Caco-2 (cell line): ENCODE data around the gene CHST12. TPM values are rescaled to one million over a fixed set of nuclear protein-coding genes. Genes with fewer than 3 reads are reported as not detected.
"Not testable (repeated sequence)": the region's sequence is repeated elsewhere in the genome, so short reads cannot be mapped to it uniquely, and the experiment has no call there.

Experiments
- BruUV-seq: library from RNA; stranded (reverse); fragments of 400-500 nt; replicated peaks from 2 replicates; lab custom pipeline; 2021; lab: Mats Ljungman, UMichigan
- CTCF ChIA-PET: fragments of 300-600 bp; sonication (Branson Sonifier 250); formaldehyde crosslinking; loops from one replicate; lab custom pipeline; 2022; ENCODE audit warnings: antibody characterized with exemption; lab: Charles Lee
- POLR2A ChIA-PET: fragments of 300-600 bp; sonication (Branson Sonifier 250); formaldehyde crosslinking; loops from one replicate; lab custom pipeline; 2022; ENCODE audit warnings: antibody characterized with exemption; lab: Charles Lee
- DNase-seq, 2 experiments: peaks; one replicate each; pipeline versions ENCODE4 v3.0.0 to v3.0.0-alpha.2; 2020 to 2022
- H3K27me3 ChIP-seq: replicated peaks from 2 replicates; pipeline ENCODE4 v1.6.0; 2011; ENCODE audit warnings: low read length; ENCODE audit not compliant: control insufficient read depth, insufficient read depth
- H3K36me3 ChIP-seq: 2 replicates; pipeline ENCODE4 v1.5.1; 2011; ENCODE audit warnings: low read length; ENCODE audit not compliant: control insufficient read depth, insufficient read depth
- H3K4me1 ChIP-seq: fragments of 250-450 bp; sonication (Bioruptor Pico); 2 replicates; pipeline ENCODE4 v1.5.1; 2020; ENCODE audit warnings: mild to moderate bottlenecking
- H3K4me3 ChIP-seq: 2 replicates; pipeline ENCODE4 v1.5.1; 2011; ENCODE audit warnings: low read depth, mild to moderate bottlenecking, control low read depth, low read length
- H3K9me3 ChIP-seq: fragments of 250-450 bp; sonication (Bioruptor Pico); 2 replicates; pipeline ENCODE4 v1.5.1; 2020; ENCODE audit warnings: mild to moderate bottlenecking, moderate library complexity
- H3K27ac Mint-ChIP-seq: one replicate; pipeline ENCODE4 v1.8.0; 2022; ENCODE audit warnings: mixed read lengths; ENCODE audit not compliant: unreplicated experiment
- H3K27me3 Mint-ChIP-seq: one replicate; pipeline ENCODE4 v1.8.0; 2022; ENCODE audit warnings: mixed read lengths; ENCODE audit not compliant: insufficient read depth, unreplicated experiment
- H3K36me3 Mint-ChIP-seq: one replicate; pipeline ENCODE4 v1.8.0; 2022; ENCODE audit warnings: mild to moderate bottlenecking, mixed read lengths; ENCODE audit not compliant: insufficient read depth, unreplicated experiment
- H3K4me1 Mint-ChIP-seq: one replicate; pipeline ENCODE4 v1.8.0; 2022; ENCODE audit warnings: low read depth, mixed read lengths; ENCODE audit not compliant: unreplicated experiment
- H3K4me3 Mint-ChIP-seq: one replicate; pipeline ENCODE4 v1.8.0; 2022; ENCODE audit warnings: mild to moderate bottlenecking, moderate library complexity, mixed read lengths; ENCODE audit not compliant: unreplicated experiment
- H3K9me3 Mint-ChIP-seq: one replicate; pipeline ENCODE4 v1.8.0; 2022; ENCODE audit warnings: mixed read lengths; ENCODE audit not compliant: unreplicated experiment
- CTCF ChIP-seq, 2 experiments: fragments of 200-600 bp in 1 of 2; IDR thresholded peaks; 1 replicate in 1 of 2; 2 replicates in 1 of 2; pipeline versions ENCODE4 v1.5.1 to v1.8.0; 2011 to 2022; ENCODE audit warnings: antibody characterized with exemption in 1 of 2, control low read depth in 1 of 2, inconsistent platforms in 1 of 2, low read depth in 1 of 2, low read length in 1 of 2, mild to moderate bottlenecking in 1 of 2, moderate library complexity in 1 of 2; ENCODE audit not compliant: insufficient read depth in 1 of 2, severe bottlenecking in 1 of 2, unreplicated experiment in 1 of 2
- intact Hi-C: fragments of 100-400 bp; cut with micrococcal nuclease; formaldehyde crosslinking; loops from one replicate; pipeline ENCODE4 v1.10.0; 2022; ENCODE audit not compliant: unreplicated experiment
- total RNA-seq: library from RNA; stranded (reverse); gene quantifications from 2 replicates; pipeline ENCODE4 v1.2.3, GENCODE V29; 2022

CHST12 gene
- total RNA-seq, 1 experiment from 2014 or later: 28.0 TPM

GRCh38 chr7:2416063-2416462 is 12.7 kb downstream of the CHST12 start:
- peaks cover 1% of the 10 kb centered on the region; the same call in 1 of the 2 replicates for H3K36me3 ChIP-seq
- Mint-ChIP-seq H3K27ac (peak overlapping the region; percentile 0), H3K9me3 (no peaks in the 10 kb centered on the region), H3K36me3 (peaks cover 8% of the 10 kb centered on the region), H3K27me3 (no peaks in the 10 kb centered on the region), H3K4me3 (no peak overlapping the region), H3K4me1 (peaks cover 24% of the 10 kb centered on the region)
- no TSS peak for BruUV-seq
- no peak overlapping the region for H3K4me3 ChIP-seq
- intact Hi-C loops: no loop called here
- no peaks in the 10 kb centered on the region for H3K27me3 ChIP-seq
- CTCF ChIA-PET: no interaction called here
- POLR2A ChIA-PET: no interaction called here
- no peak for DNase-seq
- peaks cover 24% of the 10 kb centered on the region for H3K4me1 ChIP-seq
- no peaks in the 10 kb centered on the region for H3K9me3 ChIP-seq
- no peak for TF ChIP-seq CTCF (IDR thresholded peaks at IDR 0.05; ENCODE audit: insufficient read depth in 1 of 2, low read depth in 1 of 2, low read length in 1 of 2, severe bottlenecking in 1 of 2, unreplicated experiment in 1 of 2)

- Histone ChIP-seq H3K27me3 (no peaks in the 10 kb centered on the region), H3K4me1 (peaks cover 18% of the 10 kb centered on the region), H3K4me3 (no peak overlapping the region), H3K9me3 (no peaks in the 10 kb centered on the region), H3K36me3 (peaks cover 1% of the 10 kb centered on the region; the same call in 1 of the 2 replicates)
- H3K4me1 Mint-ChIP-seq: peaks cover 24% of the 10 kb centered on the region
- ChIA-PET CTCF (interaction anchor here (0.7 to 0.8 kb wide), 2 partner anchors 52 to 268 kb away, joined by 4 to 8 read pairs; no protein-coding TSS in a partner anchor), POLR2A (interaction anchor here (0.7 kb wide), 1 partner anchor 37 kb away, joined by 4 read pairs; no protein-coding TSS in a partner anchor)
- DNase-seq: no peak
- no peaks in the 10 kb centered on the region for H3K27me3 Mint-ChIP-seq
- H3K27ac Mint-ChIP-seq: peak overlapping the region; percentile 0
- H3K36me3 Mint-ChIP-seq: peaks cover 8% of the 10 kb centered on the region
- intact Hi-C loops: no loop called here
- no peak for TF ChIP-seq CTCF (IDR thresholded peaks at IDR 0.05; ENCODE audit: insufficient read depth in 1 of 2, low read depth in 1 of 2, low read length in 1 of 2, severe bottlenecking in 1 of 2, unreplicated experiment in 1 of 2)
- BruUV-seq: no TSS peak
- no peaks in the 10 kb centered on the region for H3K9me3 Mint-ChIP-seq
- no peak overlapping the region for H3K4me3 Mint-ChIP-seq
These were observed 13.2 kb downstream of the CHST12 start for GRCh38 chr7:2416650-2417049.

- H3K9me3 ChIP-seq, H3K36me3 ChIP-seq, intact Hi-C loops, H3K9me3 Mint-ChIP-seq, DNase-seq, BruUV-seq, H3K27ac Mint-ChIP-seq, H3K27me3 Mint-ChIP-seq, H3K4me3 Mint-ChIP-seq, H3K36me3 Mint-ChIP-seq, H3K4me3 ChIP-seq, H3K27me3 ChIP-seq: not testable (repeated sequence)
- H3K4me1 ChIP-seq: peaks cover 13% of the 10 kb centered on the region
- ChIA-PET POLR2A (interaction anchor here (0.7 kb wide), 1 partner anchor 37 kb away, joined by 4 read pairs; no protein-coding TSS in a partner anchor), CTCF (interaction anchor here (0.7 to 0.8 kb wide), 2 partner anchors 52 to 267 kb away, joined by 4 to 8 read pairs; no protein-coding TSS in a partner anchor)
- H3K4me1 Mint-ChIP-seq: peaks cover 24% of the 10 kb centered on the region
These were observed 13.8 kb downstream of the CHST12 start for GRCh38 chr7:2417178-2417577.
